HT-29 (cell line): ENCODE results near the gene AFF4. TPM values are rescaled to one million over a fixed set of nuclear protein-coding genes. Genes with fewer than 3 reads are reported as not detected.

Experiments used
- DNase-seq: peaks from one replicate; pipeline ENCODE4 v3.0.0-alpha.2; 2015; ENCODE audit warnings: low spot score
- small RNA-seq: library from RNA; depleted of rRNA; stranded (forward); fragments of <200 nt; gene quantifications from one replicate; pipeline ENCODE3, GENCODE V24; 2014
- total RNA-seq: library from RNA; depleted of rRNA; stranded (reverse); fragments of >200 nt; shearing (Covaris generic); gene quantifications from 2 replicates; pipeline ENCODE4 v1.2.3, GENCODE V29; 2014; rRNA removed

The AFF4 gene
- total RNA-seq, 1 experiment from 2014 or later = 16.0 TPM

DNA sequence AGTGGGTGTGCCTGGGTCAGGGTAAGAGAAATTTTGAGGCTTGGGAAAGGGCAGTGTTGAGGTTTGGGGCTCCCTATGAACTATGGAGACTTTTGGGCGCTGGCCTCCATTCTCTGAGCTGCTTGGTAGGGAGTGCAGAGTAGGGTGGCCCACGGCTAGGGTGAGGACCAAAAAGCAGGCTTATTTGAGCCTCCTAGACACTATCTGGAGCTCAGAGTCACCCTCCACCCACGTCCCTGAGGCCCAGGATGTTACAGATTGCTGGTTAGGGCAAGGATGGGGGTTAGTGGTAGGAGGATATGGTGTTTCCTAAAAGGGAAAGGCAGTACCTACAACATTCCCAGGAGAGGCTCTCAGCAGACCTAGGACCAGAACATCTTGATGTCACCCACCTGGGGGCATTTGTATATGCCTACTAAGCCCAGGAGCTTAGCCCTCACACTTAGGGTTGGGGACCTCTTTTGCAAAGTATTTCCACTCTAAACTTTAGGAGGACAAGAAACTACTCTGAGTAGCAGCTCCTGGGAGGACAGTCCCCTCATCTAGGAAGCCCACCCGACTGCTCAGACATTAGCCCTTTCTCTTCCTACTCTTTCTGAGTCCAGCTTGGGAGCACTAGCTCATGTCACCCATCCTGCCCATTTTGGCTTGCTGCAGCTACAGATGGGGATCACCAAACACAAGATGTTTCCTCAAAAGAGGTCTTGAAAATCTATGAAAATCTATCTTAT, 135.3 kb downstream of the AFF4 start:
- no peak for DNase-seq

DNA sequence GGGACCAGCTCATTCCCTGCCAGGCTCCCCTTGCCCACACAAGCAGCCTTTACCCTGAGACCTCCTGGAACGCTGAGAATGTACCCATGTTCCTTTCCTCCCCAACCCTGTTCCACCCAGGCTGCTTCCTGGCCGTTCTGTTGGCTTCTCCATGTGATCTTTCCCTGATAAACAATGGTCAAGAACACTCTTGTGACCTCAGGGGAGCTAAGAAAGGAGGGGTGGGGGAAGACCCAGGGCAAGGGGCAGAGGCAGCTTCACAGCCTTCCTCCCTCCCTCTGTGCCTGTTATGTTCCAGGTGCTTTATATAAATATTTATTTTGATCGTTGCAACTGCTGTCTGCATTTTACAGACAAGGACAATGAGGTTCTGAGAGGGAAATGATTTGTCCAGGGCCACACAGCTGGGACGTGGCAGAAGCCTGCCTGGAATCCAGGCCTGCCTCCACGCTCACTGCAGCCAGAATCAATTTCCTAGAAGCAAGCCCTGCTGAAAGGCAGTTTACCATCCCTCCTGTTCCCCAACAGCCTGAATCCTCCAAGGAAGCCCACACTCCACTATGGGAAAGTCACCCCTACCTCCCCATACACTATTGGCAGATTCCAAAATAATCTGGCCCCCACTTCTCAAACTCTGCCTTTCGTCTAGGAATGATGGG, 136.9 kb downstream of the AFF4 start:
- DNase-seq = no peak

DNA sequence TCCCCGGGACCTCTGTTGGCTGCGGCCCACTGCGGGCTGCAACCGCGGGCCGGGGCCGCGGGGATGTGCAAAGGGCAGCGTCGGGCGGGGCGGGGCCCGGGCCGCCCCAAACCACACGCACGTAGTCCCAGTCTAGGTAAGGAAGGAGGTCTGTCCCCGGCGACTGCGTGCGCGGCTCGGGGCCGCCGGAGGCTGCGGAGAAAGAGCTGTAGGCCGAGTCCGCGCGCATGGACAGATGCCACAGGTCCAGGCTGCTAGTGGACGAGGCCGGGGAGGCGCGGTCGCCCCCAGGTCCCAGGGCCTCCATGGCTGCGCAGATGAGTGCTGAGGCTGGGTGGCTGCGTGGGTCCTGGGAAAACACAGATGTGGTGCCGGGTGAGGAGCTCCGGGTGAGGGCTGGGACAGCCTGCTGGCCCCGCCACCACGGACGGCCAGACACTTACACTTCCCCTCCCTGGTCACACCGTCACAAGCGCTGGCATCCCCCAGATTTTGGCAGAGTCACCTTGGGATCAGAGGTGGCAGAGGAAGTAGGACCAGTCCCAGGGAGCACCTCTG, 137.5 kb downstream of the AFF4 start:
- no peak for DNase-seq

Small RNA genes within 50 kb of the gene (small RNA-seq; reads per million reads assigned to genes)
- gene AC113410.1 = not detected
- gene ATP6V0E1P1 = not detected
- gene RF00019 = not detected
- 2.0 reads per million, percentile 65 among the genes with 10 or more reads in this experiment for gene RNA5SP192

Other genes starting within 250 kb of the AFF4 start
- gene KIF3A, start 226.1 kb downstream of the AFF4 start, total RNA-seq = 3.1 and 4.0 TPM in 2 replicates
- 7.3 and 8.8 TPM in 2 replicates for gene CCNI2, start 216.2 kb downstream of the AFF4 start, total RNA-seq
- 37.7 and 49.8 TPM in 2 replicates for gene SEPTIN8, start 186.4 kb downstream of the AFF4 start, total RNA-seq
- gene SOWAHA, start 150.3 kb downstream of the AFF4 start, total RNA-seq = 2.9 and 4.6 TPM in 2 replicates
- 48.0 and 61.2 TPM in 2 replicates for gene SHROOM1, start 133.0 kb downstream of the AFF4 start, total RNA-seq
- gene GDF9, start 97.2 kb downstream of the AFF4 start, total RNA-seq = 0.05 and 0.26 TPM in 2 replicates
- gene UQCRQ, start 97.0 kb downstream of the AFF4 start, total RNA-seq = 227 and 266 TPM in 2 replicates
- 0.64 and 1.5 TPM in 2 replicates for gene LEAP2, start 90.0 kb downstream of the AFF4 start, total RNA-seq
- gene ZCCHC10, start 62.9 kb upstream of the AFF4 start, total RNA-seq = 8.5 and 22.9 TPM in 2 replicates
- 54.7 and 55.7 TPM in 2 replicates for gene HSPA4, start 88.4 kb upstream of the AFF4 start, total RNA-seq